Right ventricle myocardium superior (tissue), 1 donor: Measurements from ENCODE around the gene ZNF229. TPM values are rescaled to one million over a fixed set of nuclear protein-coding genes. Genes with fewer than 3 reads are reported as not detected.
"Not testable (repeated sequence)": the region's sequence is repeated elsewhere in the genome, so short reads cannot be mapped to it uniquely, and the experiment has no call there.

ENCODE experiments used
- ATAC-seq: fragments of 200-7000 bp; cut with Tn5 transposase; one replicate; pipeline ENCODE4 v1.9.1; 2020; ENCODE audit warnings: mild to moderate bottlenecking; ENCODE audit not compliant: poor library complexity
- DNase-seq: peaks from one replicate; pipeline ENCODE4 v3.0.0-alpha.2; 2020
- intact Hi-C: fragments of 100-400 bp; cut with DNase I; formaldehyde crosslinking; loops from one replicate; pipeline ENCODE4 v1.11.2; 2022
- long read RNA-seq: library from polyadenylated mRNA; unstranded; transcript quantifications from one replicate; pipeline ENCODE4 v2.0.0, GENCODE V29; 2021
- total RNA-seq: library from RNA; stranded (reverse); fragmentation: NEBNext Ultra II Directional; extraction: Animal tissue kit (Norgen Biotek cat#: 25700); gene quantifications from one replicate; pipeline ENCODE4 v1.2.1, GENCODE V29; 2021
- donor health status: DM: no; HTN: yes; CAD: no; lungs with severe emphysema.

Gene ZNF229
- total RNA-seq: 6.1 TPM
- long read RNA-seq, full-length matches to known transcripts: 3 of 4 reads
- long read RNA-seq, partial matches to known transcripts: 0 of 4 reads
- long read RNA-seq, other reads (novel, unspliced or antisense): 1 of 4 reads

DNA sequence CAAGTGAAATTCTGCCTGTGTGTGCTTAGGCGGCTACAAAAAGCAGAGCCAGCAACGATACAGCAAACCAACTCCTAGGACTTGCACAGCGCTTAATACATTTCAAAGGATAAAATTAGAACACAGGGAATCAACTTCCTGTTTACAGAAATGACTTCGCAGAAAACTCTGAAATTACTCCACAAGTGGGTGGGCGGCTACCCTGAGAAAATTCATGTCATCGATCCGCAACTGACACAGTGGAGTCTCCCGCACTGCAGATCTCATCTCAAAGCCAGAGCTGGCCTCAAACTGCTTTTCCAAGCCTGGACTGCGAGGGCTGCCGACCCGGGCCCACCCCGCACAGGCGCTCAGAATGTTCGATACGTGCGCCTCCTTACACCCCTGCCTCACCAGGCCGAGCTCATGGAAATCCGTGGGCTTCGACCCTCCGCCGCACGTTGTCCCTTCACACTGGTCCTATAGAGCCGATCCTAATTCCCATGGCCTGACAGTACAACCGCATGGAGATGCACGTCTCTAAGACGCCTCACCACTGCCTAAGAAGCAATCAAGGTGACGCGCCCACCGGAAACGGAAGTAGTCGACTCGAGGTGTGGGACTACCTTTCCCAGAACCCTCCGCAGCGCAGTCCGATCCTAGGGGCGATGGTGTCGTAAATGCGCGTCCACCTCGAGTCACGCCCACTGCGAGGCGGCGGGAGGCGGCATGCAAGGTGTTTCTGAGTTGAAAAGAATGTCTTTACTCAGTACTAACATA, at the start of gene ZNF229:
ZNF229 (minus strand) TSS at position 557 of the 759 bp plus-strand sequence. CDS start 5,625 bp downstream, outside the sequence.
- peak; percentile 93 for DNase-seq
- peak; percentile 99 for ATAC-seq
- intact Hi-C loops: no loop called here

- intact Hi-C loops: no loop called here
- DNase-seq (no peak), ATAC-seq (no peak)
Measured at GRCh38 chr19:44496711-44497110, 48.4 kb upstream of the ZNF229 start.

DNA sequence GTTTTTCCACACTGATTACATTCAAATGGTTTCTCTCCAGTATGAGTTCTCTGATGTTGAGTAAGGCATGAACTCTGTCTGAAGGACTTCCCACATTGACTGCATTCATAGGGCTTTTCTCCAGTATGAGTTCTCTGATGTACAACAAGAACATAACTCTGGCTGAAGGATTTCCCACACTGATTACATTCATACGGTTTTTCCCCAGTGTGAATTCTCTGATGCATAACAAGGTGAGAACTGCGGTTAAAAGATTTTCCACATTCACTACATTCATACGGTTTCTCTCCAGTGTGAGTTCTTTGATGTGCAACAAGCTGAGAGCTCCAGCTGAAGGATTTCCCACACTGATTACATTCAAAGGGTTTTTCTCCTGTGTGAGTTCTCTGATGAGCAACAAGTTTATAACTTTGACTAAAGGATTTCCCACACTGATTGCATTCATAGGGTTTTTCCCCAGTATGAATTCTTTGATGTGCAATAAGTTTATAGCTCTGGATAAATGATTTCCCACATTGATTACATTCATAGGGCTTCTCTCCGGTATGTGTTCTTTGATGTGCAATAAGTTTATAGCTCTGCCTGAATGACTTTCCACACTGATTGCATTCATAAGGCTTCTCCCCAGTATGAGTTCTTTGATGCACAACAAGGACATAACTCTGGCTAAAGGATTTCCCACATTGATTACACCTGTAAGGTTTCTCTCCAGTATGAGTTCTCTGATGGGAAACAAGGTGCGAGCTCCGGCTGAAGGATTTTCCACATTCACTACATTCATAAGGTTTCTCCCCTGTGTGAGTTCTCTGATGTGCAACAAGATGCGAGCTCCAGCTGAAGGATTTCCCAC, 28.5 kb upstream of the ZNF229 start:
- intact Hi-C loops: no loop called here
- ATAC-seq: no peak
- no peak for DNase-seq

DNA sequence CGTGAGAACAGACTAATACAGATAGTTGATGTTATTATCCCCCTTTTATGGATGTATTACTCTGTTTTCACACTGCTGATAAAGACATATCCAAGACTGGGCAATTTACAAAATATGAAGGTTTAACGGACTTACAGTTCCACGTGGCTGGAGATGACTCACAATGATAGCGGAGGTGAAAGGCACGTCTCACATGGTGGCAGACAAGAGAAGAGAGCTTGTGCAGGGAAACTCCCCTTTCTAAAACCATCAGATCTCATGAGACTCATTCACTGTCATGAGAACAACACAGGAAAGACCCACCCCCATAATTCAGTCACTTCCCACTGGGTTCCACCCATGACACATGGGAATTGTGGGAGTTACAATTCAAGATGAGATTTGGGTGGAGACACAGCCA, 20.5 kb upstream of the ZNF229 start:
- intact Hi-C loops, DNase-seq, ATAC-seq: not testable (repeated sequence)

GRCh38 chr19:44462600-44463286, 14.5 kb upstream of the ZNF229 start:
- DNase-seq, ATAC-seq, intact Hi-C loops: not testable (repeated sequence)

DNA sequence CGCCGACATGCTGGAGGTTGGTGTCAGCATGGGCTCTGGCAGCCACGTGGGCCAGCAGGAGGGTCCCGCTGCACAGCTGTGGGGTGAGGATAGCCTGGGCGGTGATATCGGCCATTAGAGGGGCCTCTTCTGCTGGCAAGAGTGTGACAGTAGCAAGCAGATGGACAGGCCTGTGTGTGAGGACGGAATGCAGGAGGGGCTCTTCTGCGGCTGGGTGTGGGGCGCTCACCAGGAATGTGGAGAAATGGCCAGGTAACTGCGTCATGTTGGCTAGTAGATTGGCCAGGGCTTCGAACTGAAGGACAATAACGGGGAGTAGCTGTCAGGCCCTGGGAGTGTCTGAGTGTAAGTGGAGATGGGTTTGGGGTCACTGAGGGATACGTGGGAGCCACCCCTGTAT, 7.7 kb upstream of the ZNF229 start:
- intact Hi-C loops, ATAC-seq, DNase-seq: not testable (repeated sequence)

DNA sequence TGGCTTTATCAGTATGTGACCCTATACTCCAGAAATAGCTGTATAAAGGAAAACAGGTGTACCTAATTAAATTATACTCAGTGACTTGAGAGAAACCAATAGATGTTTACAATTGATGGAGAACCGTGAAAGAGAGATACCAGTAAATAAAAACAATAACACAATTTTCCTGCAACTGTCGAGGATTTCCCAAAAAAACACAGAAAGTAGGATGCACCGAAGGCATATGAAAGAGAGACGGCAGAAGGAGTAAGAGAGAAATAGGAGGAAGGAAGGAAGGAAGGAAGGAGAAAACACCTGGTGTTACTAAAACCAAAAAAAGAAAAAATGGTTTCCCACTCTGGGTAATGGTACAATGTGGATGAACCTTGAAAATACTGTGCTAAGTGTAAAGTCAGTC, 6.8 kb upstream of the ZNF229 start:
- ATAC-seq (no peak), DNase-seq (no peak)
- intact Hi-C loops: no loop called here

- intact Hi-C loops: no loop called here
- ATAC-seq (no peak), DNase-seq (no peak)
Measured at GRCh38 chr19:44452367-44452766, 4.1 kb upstream of the ZNF229 start.

DNA sequence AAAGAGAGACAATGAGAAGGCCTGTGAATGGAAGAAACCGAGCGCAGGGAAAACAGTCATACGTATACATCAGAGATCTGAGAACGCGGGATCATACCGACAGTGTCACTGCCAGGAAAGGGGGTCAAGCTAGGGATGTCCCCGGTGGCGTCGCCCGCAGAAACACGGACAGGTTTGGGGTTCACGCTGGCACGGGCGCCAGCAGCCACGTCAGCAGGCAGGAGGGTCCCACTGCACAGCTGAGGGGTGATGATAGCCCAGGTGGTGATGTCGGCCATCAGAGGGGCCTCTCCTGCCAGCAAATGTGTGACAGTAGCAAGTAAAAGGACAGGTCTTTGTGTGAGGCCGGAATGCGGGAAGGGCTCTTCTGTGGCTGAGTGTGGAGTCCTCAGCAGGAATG, 3.4 kb upstream of the ZNF229 start:
- no peak for ATAC-seq
- intact Hi-C loops: no loop called here
- no peak for DNase-seq

DNA sequence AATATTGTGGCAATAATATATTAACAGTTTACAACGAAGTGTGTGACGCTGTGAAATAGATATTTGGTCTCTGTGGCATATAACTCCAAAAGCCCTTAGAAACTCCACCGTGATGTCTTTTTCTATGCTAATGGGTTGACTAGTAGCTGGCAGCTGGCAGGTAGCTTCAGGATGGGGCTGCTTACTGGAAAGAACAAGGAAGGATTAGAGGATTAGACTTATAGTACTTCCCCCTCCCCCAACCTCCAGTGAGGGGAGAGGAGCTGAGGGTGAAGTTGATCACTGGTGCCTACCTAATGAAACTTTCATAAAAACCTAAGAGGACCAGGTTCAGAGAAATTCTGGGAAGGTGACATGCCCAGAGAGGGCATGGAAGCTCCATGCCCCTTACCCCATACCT, 9.8 kb downstream of the ZNF229 start:
- DNase-seq (no peak), ATAC-seq (no peak)
- intact Hi-C loops: no loop called here

- intact Hi-C loops: no loop called here
- DNase-seq (no peak), ATAC-seq (no peak)
Measured at GRCh38 chr19:44435441-44435840, 12.8 kb downstream of the ZNF229 start.

DNA sequence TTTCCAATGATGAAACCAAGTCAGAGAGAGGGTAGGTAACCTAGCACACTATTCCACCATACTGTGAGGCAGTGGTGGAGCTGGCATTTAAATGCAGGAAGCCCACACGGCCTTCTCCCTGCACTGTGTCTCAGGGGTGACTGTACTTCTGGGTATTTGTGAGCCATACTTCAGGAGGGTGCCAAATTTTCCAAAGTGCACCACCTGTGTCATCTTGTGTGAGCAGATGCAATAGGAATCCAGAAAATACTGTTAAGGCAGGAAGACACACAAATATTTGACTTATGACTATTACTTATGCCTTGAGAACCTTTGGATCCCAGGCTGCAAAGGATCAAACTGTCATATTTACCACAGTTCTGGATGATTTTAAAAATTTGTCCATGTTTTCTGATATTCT, 17.3 kb downstream of the ZNF229 start:
- intact Hi-C loops: no loop called here
- DNase-seq (no peak), ATAC-seq (no peak)

DNA sequence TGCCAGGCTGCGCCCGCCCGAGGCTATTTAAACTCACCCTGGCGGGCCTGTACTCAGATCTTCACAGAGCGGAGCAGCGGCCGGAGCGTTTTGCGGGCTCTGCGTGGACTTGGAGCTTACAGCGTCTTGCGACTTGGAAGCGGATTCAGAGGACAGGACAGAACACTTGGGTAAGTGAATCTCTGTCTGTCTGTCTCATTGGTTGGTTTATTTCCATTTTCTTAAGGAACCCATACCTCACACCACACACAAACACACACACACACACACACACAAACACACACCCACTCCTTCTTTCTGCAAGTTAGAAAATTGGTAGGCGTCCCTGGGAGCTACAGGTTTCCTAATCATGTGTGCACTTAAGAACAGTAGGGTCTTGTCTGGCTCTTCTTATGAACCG, 32.7 kb downstream of the ZNF229 start:
- DNase-seq, intact Hi-C loops, ATAC-seq: not testable (repeated sequence)

DNA sequence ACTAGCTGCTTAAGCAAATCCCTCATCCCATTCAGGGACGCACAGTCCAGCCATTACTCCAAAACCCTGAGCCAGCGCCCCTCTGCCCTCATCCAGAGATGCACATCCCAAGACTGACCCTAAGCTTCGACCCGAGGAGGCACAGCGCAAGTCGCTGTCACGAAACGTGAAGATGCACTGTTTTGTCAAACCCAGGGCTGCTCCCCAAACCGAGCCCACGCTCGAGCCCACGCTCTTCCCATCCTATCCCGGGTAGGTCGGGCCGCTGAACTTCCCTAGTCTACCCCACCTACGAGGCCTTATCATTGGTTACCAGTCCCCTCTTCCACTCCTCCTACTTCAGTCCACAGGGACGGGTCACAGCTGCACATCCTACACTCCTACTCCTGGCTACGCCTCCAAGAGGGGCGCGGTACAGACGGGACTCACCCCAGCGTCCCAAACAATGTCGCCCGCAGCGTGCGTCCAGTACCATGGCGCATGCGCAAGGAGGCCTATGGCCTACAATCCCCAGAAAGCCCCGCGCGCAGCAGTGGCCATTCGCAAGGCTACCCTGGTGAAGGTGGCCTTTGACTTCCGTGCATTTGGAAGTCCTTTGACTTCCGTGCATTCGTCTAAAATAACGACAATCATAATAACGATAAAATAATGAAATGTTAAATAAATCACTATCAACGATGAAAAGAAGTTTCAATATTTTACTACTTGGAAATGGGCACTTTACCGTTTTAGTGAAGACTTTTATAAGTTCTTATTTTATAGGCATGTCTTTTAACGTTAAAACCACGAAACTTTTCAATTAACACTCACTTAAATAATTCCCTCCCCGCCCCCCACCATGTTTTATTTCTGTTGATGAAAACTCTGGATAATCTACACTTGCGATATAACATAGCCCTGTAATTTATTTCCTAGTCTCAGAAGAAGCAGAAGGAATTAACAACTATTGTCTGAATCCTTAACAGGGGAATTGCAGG, 46.8 kb downstream of the ZNF229 start, which contains the start of gene ZNF285:
ZNF285 (minus strand) TSS at position 470 of the 977 bp plus-strand sequence. CDS start 4,395 bp downstream, outside the sequence.
- DNase-seq (peak; percentile 98), ATAC-seq (peak; percentile 100)
- intact Hi-C loops: no loop called here

DNA sequence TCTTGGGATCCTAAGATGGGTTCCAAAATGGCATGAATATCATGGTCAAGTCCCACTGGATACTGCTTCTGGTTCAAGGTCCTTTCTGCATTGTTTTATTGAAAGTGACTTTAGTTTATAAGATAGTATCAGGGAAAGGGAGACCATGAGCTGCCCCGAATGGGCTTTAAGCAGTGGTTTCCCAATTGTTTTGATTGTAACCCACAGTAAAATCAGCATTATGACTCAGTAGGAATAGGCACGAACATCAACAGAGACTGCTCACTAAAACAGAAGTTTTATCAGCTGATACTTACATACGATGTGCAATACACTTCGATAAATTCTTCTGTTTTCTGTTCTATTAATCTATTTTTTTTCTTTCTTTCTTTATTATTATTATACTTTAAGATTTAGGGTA, 59.0 kb downstream of the ZNF229 start:
- ATAC-seq, intact Hi-C loops, DNase-seq: not testable (repeated sequence)
